ENCODE measurements around the gene PTPN6.

DNA sequence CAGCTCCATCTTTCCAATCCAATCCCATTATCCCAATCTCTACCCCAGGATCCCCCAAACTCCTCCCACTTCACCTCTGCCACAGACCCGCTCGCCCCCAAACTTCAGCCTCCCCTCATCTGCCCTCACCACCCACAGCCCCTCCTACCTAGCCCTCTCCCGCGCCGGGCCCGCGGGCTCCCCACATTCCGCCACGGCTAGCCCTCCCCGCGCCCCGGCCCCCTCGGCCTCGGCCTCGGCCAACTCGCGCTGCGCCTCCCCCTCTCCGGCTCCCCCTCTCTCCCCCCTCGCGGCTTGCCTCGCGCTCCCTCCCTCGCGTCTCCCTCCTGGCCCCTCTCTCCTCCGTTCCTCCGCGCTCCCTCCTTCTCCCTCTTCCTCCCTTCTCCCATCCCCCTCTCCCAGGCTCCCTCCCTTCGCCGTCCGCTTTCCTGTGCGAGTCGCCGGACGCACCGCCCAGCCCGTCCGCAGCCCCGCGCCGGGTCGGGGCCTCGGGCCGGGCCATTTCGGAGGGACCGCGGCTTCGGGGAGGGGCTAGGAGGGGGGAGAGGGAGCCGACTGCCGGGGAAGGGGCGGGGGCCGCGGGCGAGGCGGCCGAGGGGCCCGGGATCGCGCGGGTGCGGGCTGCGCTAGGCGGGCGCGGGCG is 23.7 kb upstream of the PTPN6 start, which contains the start of gene ATN1:
- TF ChIP-seq CTCF (IDR thresholded peaks at IDR 0.05; ENCODE audit: low read depth, low read length, poor library complexity, severe bottlenecking): no peak
- peak; percentile 96 for TF ChIP-seq EZH2phosphoT487 (IDR thresholded peaks at IDR 0.05; ENCODE audit: borderline replicate concordance, low read length)

Measured in DOHH2 (cell line).